NCI-H526 treated with DMSO at 0.1 percent for 48 hours (cell line): ENCODE measurements around the gene PHLDB3.
A peak's percentile ranks its signal among the peaks of the same experiment; 100 is the strongest.

Experiments used
- DNase-seq: peaks from one replicate; lab custom pipeline; 2025; lab: John Stamatoyannopoulos, UW

The PHLDB3 gene

GRCh38 chr19:43499042-43499441 is 5.5 kb downstream of the PHLDB3 start:
- DNase-seq = no peak

- no peak for DNase-seq
These were observed 6.2 kb downstream of the PHLDB3 start for GRCh38 chr19:43498233-43498842.

GRCh38 chr19:43496960-43497359 is 7.6 kb downstream of the PHLDB3 start:
- DNase-seq = no peak

- no peak for DNase-seq
These were observed 9.5 kb downstream of the PHLDB3 start for GRCh38 chr19:43495082-43495481.

- DNase-seq = no peak
These were observed 13.8 kb downstream of the PHLDB3 start for GRCh38 chr19:43490759-43491158.

- DNase-seq = no peak
These were observed 14.5 kb downstream of the PHLDB3 start for GRCh38 chr19:43489979-43490599.

GRCh38 chr19:43489310-43489709 is 15.2 kb downstream of the PHLDB3 start:
- DNase-seq = no peak

GRCh38 chr19:43488179-43488578 is 16.4 kb downstream of the PHLDB3 start:
- DNase-seq = no peak

- DNase-seq = no peak
These were observed 18.1 kb downstream of the PHLDB3 start for GRCh38 chr19:43486412-43486811.

DNA sequence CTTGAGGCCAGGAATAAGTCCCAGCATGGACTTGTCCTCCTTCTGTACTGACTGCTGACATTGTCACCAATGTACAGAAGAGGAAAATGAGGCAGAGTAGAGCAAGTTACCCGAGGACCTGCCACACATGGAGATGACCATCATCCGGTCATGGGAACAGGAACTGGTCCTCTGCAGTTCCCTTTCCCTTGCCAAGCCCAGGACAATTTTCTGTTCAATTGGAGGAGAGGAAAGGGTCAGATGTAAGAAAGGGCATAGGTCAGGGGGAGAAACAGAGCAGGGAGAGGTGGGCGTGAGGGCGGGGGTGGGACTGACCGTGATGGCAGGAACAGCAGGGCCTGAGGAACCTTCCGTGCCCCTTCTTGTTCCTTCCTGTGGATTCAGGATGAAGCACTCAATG is 18.6 kb downstream of the PHLDB3 start:
- no peak for DNase-seq

- DNase-seq = no peak
These were observed 21.3 kb downstream of the PHLDB3 start for GRCh38 chr19:43483281-43483680.

- no peak for DNase-seq
These were observed 22.4 kb downstream of the PHLDB3 start for GRCh38 chr19:43482193-43482592.

DNA sequence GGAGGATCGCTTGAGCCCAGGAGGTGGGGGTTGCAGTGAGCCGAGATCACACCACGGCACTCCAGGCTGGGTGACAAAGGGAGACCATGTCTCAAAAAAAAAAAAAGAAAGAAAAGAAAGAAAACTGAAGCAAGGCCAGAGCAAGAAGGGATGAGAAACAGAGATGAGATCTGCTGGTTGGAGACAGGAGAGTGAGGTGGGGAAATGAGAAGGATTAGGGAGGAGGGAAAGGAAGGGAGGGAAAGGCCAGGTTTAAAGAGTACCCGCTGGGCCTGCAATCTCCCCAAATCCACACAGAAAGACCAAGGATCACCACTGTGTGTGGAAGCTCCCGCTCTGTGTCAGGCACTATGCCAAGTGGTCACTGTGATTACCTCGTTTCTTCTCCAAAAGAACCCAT is 22.8 kb downstream of the PHLDB3 start:
- no peak for DNase-seq

- no peak for DNase-seq
These were observed 24.0 kb downstream of the PHLDB3 start for GRCh38 chr19:43480574-43480973.

DNA sequence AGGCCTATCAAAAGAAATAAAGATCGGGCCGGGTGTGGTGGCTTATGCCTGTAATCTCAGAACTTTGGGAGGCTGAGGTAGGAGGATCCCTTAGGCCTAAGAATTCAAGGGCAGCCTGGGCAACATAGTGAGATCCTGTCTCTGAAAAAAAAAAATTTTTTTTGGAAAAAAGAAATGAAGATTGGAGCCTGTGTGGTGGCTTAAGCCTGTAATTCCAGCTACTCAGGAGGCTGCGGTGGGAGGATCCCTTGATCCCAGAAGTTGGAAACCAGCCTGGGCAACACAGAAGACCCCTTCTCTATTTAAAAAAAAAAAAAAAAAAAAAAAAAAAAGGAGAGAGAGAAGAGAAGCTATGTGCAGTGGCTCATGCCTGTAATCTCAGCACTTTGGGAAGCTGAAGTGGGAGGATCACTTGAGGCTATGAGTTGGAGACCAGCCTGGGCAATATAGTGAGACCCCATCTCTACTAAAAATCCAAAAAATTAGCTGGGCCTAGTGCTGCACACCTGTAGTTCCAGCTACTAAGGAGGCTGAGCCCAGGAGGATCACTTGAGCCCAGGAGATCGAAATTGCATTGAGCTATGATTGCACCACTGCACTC is 24.5 kb downstream of the PHLDB3 start:
- DNase-seq = no peak

DNA sequence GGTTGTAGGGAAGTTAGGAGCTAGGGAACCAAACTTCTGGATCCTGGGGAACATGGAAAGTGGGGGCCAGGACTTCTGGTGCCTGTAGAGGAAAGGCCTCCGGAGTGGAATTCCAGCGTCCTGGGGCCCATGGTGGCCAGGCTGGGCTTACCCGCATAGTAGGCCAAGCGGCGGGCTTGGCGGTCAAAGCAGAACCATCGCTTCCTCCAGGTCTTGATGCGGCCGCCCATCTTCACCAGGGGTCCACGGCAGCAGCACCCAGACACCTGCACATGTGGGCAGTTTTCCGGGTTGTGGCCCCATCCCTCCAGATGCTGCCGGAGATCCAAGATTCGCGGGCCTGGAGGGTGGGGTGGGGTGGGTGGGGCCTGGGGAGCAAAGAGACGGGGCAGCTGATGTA is 25.3 kb downstream of the PHLDB3 start:
- DNase-seq = no peak

DNA sequence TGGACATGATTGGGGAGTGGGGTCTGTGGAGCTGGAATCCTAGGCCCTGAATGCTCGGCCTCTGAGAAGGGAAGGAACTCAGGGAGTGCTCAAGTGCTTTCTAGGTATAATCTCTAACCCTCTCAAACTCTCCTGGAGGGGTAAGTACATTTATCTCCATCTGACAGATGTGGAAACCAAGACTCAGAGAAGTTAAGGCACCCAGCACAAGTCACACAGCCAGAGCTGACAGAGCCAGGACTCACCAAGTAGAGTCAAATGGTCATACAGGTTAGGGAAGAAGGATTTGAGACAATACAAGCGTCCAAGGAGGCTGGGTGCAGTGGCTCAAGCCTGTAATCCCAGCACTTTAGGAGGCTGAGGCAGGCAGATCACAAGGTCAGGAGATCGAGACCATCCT is 26.2 kb downstream of the PHLDB3 start:
- no peak for DNase-seq

DNA sequence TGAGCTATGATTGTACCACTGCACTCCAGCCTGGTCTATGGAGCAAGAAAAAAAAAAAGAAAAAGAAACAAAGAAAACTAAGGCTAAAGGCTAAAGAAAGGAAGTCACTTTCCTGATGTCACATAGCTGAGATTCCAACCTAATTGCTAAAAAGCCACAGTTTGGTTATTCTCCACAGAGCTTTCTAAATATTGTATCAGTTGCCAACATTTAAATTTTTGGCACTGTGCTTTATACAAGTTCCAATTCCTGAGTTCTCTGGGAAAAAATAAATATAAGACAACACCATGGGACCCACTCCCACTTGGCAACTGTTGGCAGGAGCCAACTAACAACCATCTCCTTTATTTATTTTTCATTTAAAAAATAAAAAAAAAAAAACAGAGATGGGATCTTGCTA is 27.9 kb downstream of the PHLDB3 start:
- DNase-seq = no peak

- DNase-seq = peak; percentile 85
These were observed 29.4 kb downstream of the PHLDB3 start for GRCh38 chr19:43474986-43475705.

- no peak for DNase-seq
These were observed 30.1 kb downstream of the PHLDB3 start for GRCh38 chr19:43474487-43474886.

DNA sequence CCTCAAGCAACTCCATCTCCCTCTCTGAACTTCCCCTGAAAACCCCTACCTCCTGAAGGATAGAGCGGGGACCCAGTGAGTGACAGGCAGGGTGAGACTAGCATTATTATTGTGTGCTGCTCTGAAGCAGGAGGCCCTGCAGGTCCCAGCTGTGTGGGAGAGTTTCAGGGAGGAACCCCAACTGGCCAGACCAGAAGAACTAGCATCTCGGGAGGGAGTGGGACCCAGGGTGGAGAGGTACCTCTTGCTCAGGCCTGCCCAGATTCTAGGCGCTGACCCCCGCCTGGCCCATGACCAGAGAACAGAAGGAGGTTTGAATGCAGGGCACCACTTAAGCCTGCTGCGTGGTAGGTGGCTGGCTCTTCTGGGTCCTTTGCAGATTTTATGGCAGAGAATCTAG is 33.5 kb downstream of the PHLDB3 start:
- DNase-seq = no peak

DNA sequence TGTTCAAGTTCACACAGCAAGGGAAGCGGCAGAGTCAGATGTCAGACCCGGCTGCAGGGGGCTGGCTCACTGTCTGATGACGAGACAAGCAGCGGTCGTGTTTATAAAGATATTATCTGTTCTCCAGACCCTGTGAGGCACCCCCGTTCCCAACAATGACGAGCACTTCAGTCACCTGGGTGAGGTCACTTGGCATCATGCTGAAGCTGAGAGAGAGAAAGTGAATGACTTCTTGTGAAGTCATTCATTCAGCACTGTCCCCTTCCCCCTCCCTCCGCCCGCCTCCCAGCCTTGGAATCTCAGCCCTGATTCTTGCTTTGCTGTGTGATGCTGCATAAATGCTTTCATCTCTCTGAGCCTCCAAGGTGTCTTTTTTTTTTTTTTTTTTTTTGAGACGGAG is 34.3 kb downstream of the PHLDB3 start:
- no peak for DNase-seq

DNA sequence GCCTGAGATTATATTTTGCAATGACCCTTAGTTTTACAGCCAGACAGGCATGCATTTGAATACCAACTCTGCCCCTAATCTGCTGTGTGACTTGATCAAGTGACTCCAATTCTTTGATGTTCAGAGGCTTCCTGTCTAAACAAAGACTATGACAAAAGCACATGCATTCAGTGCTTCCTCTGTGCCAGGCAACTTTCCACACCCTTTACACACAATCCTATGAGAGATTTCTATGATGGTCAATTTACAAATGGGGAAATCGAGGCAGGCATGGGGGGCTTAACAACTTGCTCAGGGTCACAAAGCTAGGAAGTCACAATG is 35.4 kb downstream of the PHLDB3 start:
- no peak for DNase-seq
